ENCODE results near the gene USP10.

DNA sequence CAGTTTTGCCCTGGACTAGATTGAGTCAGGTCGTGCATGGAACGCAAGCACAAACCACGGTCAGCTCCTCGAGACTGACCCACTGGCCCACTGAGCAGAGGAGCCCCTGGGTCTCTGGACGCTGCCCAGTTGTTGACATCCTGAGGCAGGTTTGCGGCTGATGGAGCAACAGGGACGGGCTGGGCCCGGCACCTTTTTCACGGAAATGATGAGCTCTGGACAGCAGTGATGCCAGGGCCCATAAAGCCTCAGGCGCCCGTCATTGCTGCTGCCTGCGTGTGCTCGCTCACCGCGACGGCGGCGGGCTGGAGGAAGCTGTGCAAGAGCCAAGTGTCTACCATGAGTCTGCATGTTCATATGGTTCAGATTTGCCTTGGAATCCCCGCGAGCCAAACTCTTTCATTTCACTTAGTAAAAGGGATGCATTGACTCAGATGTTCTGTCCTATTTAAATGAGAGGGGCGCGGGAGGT is 89.2 kb downstream of the USP10 start:
- TF ChIP-seq CTCF (IDR thresholded peaks at IDR 0.05), result no peak
- no peak for TF ChIP-seq POLR2AphosphoS5 (IDR thresholded peaks at IDR 0.05)

Data from transverse colon (tissue), 4 donors.